Immature natural killer cell (primary cell): ENCODE data around the gene TLCD1. TPM values are rescaled to one million over a fixed set of nuclear protein-coding genes. Genes with fewer than 3 reads are reported as not detected.

Experiments
- DNase-seq, 3 donors: peaks; one replicate each; pipeline ENCODE4 v3.0.0; 2022; ENCODE audit warnings: mixed read lengths in 1 of 3
- H3K27ac Mint-ChIP-seq, 6 donors: one replicate each; pipeline ENCODE4 v1.8.0; 2020; ENCODE audit warnings: mixed read lengths in 6 of 6, mild to moderate bottlenecking in 5 of 6, inconsistent platforms in 4 of 6, moderate library complexity in 3 of 6
- H3K27me3 Mint-ChIP-seq, 3 donors: one replicate each; pipeline ENCODE4 v1.8.0; 2020 to 2021; ENCODE audit warnings: low read depth in 3 of 3, mild to moderate bottlenecking in 3 of 3, mixed read lengths in 3 of 3, moderate library complexity in 3 of 3, inconsistent platforms in 1 of 3
- H3K36me3 Mint-ChIP-seq, 3 donors: one replicate each; pipeline ENCODE4 v1.8.0; 2020; ENCODE audit warnings: mixed read lengths in 3 of 3, inconsistent platforms in 2 of 3, mild to moderate bottlenecking in 2 of 3
- H3K4me1 Mint-ChIP-seq, 2 donors: one replicate each; pipeline ENCODE4 v1.8.0; 2020; ENCODE audit warnings: inconsistent platforms in 2 of 2, mild to moderate bottlenecking in 2 of 2, mixed read lengths in 2 of 2, moderate library complexity in 1 of 2
- H3K4me3 Mint-ChIP-seq, 5 donors: one replicate each; pipeline ENCODE4 v1.8.0; 2020; ENCODE audit warnings: mild to moderate bottlenecking in 5 of 5, mixed read lengths in 5 of 5, inconsistent platforms in 3 of 5, moderate library complexity in 3 of 5
- H3K9me3 Mint-ChIP-seq, 6 donors: one replicate each; pipeline ENCODE4 v1.8.0; 2020; ENCODE audit warnings: mild to moderate bottlenecking in 6 of 6, mixed read lengths in 6 of 6, inconsistent platforms in 4 of 6, moderate library complexity in 3 of 6
- polyA plus RNA-seq, 3 donors: library from polyadenylated mRNA; unstranded; fragments of 300-500 nt; fragmentation: Illumina TruSeq; gene quantifications; one replicate each; pipeline ENCODE4 v1.2.3, GENCODE V29; 2021

The TLCD1 gene
- polyA plus RNA-seq, 3 donors from 2014 or later = not detected

- Mint-ChIP-seq H3K36me3 (peaks cover 7 to 33% (median 21%) of the 10 kb centered on the region in 3 donors), H3K9me3 (no peaks in the 10 kb centered on the region), H3K27ac (peak overlapping the region; percentile 93 to 99 (median 95)), H3K4me1 (peaks cover 48 to 59% of the 10 kb centered on the region in 2 donors), H3K4me3 (peak overlapping the region; percentile 95 to 100 (median 98)), H3K27me3 (peaks cover 3 to 25% (median 18%) of the 10 kb centered on the region in 3 donors)
- peak in 1 of 3 donors; percentile 24 for DNase-seq
Observed at GRCh38 chr17:28720247-28720996, 5.6 kb downstream of the TLCD1 start.

DNA sequence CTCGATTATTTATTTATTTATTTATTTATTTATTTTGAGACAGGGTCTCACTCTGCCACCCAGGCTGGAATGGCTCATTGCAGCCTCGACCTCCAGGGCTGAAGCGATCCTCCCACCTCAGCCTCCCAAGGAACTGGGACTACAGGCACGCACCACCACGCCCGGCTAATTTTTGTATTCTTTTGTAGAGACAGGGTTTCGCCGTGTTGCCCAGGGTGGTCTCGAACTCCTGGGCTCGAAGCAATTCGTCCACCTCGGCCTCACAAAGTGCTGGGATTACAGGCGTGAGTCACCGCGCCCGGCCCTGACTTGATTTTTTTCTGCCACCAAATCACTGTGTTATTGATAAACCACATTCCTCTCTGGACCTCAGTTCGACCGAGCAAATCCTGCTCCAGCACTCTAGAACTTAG, 7.0 kb downstream of the TLCD1 start:
- Mint-ChIP-seq H3K27me3 (peaks cover 3 to 24% (median 20%) of the 10 kb centered on the region in 3 donors), H3K4me3 (peak overlapping the region; percentile 95 to 100 (median 98)), H3K9me3 (no peaks in the 10 kb centered on the region), H3K4me1 (peaks cover 37 to 45% of the 10 kb centered on the region in 2 donors), H3K27ac (peak overlapping the region; percentile 93 to 99 (median 95)), H3K36me3 (peaks cover 10 to 23% (median 15%) of the 10 kb centered on the region in 3 donors)
- no peak for DNase-seq

DNA sequence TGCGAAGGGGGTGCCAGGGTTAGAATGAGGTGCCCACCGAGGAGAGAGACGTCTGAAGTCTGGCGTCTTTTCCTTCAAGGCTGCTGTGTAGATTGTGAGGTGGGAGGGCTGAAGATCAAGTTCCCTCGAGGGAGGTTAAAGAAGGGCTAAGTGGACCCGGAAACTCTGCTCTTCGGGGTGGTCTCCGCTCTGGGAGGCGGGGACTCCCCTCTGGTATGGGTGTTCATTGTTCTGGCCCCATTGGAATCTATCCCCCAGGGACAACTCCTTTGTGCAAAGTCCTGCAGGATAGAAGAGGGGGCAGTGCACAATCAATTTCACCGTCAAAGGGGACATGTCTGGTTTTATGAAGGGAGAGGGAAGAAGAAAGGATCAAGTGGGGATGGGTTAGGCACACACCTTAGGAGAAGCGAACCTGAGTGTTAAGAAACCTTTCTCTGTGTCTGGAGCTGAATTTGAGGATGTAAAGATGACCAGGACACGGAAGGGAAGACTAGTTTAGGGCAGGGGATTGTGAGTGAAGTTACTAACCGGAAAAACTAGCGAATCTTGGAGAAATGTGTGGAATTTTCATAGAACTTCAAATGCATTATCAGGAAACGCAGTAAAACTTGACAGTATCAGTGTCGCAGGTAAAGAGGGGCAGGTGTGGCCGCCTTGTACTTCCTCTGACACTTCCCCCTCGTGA, 7.6 kb downstream of the TLCD1 start:
- Mint-ChIP-seq H3K4me3 (peak overlapping the region; percentile 50 to 68 (median 62)), H3K9me3 (no peaks in the 10 kb centered on the region), H3K27ac (peak overlapping the region in 5 of 6 donors; percentile 12 to 84 (median 61)), H3K4me1 (peaks cover 35 to 40% of the 10 kb centered on the region in 2 donors), H3K27me3 (peaks cover 3 to 24% (median 20%) of the 10 kb centered on the region in 3 donors), H3K36me3 (peaks cover 5 to 18% (median 12%) of the 10 kb centered on the region in 3 donors)
- DNase-seq = no peak

DNA sequence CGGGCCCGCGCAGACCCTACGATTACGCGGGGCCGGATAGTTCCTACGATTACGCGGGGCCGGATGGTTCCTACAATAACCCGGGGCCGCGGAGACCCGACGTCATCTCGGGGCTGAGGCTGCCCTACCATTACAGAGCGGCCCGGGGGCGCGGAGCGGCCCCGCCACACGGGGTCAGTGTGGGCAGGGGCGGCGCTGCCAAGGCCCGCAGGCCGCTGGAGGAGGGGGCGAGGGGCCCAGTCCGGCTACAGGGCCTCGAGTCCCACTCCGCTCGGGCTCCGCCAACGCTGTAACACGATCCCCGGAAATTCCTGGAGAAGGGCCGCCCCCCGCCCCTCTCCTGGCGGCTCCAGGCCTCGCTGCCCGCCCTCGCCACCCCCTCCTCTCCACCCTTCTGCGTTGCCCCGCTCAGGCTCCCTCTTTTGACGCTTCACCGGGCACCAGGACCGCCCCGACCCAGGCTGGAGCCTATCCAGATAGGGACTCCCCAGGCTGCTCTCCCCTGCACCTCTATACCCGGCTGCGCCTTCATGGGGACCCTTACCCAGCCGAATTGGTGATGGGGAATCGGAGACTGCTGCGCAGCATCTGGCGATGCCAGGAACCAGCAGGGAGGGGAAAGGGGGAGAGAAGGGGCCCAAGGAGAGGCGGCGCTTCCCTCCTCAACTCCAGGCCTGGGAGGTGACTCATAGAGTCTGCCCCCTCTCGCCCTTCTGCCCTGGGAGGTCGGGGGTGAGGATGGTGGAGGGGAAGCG, 8.3 kb downstream of the TLCD1 start, which contains the start of gene RAB34:
TSS of gene RAB34 (minus strand) at position 291 of the 755 bp plus-strand sequence. CDS start 602 bp downstream, outside the sequence.
- Mint-ChIP-seq H3K27me3 (peaks cover 3 to 24% (median 20%) of the 10 kb centered on the region in 3 donors), H3K4me1 (peaks cover 37 to 39% of the 10 kb centered on the region in 2 donors), H3K27ac (peak within 1 kb of the TSS in 5 of 6 donors; percentile 12 to 84 (median 61)), H3K36me3 (peaks cover 4 to 13% (median 11%) of the 10 kb centered on the region in 3 donors), H3K9me3 (no peaks in the 10 kb centered on the region), H3K4me3 (peak within 1 kb of the TSS; percentile 50 to 68 (median 62))
- DNase-seq = no peak

- peaks cover 4 to 11% (median 10%) of the 10 kb centered on the region in 3 donors for H3K36me3 Mint-ChIP-seq
- H3K27ac Mint-ChIP-seq = no peak overlapping the region
- peak overlapping the region in 1 of 5 donors; percentile 47 for H3K4me3 Mint-ChIP-seq
- H3K9me3 Mint-ChIP-seq = no peaks in the 10 kb centered on the region
- H3K27me3 Mint-ChIP-seq = peaks cover 5 to 24% (median 21%) of the 10 kb centered on the region in 3 donors
- peaks cover 43 to 47% of the 10 kb centered on the region in 2 donors for H3K4me1 Mint-ChIP-seq
- DNase-seq = no peak
Observed at GRCh38 chr17:28716740-28717577, 9.1 kb downstream of the TLCD1 start.

DNA sequence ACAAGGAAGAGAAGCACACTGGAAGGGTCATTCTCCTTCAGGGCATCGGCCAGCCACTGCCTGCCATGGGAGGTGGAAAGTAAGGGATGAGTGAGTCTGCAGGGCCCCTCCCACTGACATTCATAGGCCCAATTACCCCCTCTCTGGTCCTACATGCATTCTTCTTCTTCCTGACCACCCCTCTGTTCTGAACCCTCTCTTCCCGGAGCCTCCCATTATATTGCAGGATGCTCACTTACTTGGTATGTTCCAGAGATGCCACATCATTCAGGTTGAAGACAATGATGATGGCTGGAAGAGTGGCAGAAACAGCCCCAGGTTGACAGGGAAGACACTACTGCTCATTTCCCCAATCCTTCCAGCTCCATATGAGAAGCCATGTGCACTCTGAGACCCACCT, 10.8 kb downstream of the TLCD1 start:
- Mint-ChIP-seq H3K27me3 (peaks cover 5 to 28% (median 17%) of the 10 kb centered on the region in 3 donors), H3K4me3 (no peak overlapping the region), H3K36me3 (peaks cover 3 to 6% (median 4%) of the 10 kb centered on the region in 3 donors), H3K4me1 (peaks cover 36 to 45% of the 10 kb centered on the region in 2 donors), H3K9me3 (no peaks in the 10 kb centered on the region), H3K27ac (no peak overlapping the region)
- DNase-seq = no peak

- DNase-seq = no peak
- Mint-ChIP-seq H3K4me1 (peaks cover 27 to 36% of the 10 kb centered on the region in 2 donors), H3K27me3 (peaks cover 2 to 20% (median 10%) of the 10 kb centered on the region in 3 donors), H3K36me3 (peaks cover 0 to 4% (median 0%) of the 10 kb centered on the region in 3 donors), H3K27ac (no peak overlapping the region), H3K4me3 (no peak overlapping the region), H3K9me3 (no peaks in the 10 kb centered on the region)
Observed at GRCh38 chr17:28714281-28714680, 11.8 kb downstream of the TLCD1 start.

DNA sequence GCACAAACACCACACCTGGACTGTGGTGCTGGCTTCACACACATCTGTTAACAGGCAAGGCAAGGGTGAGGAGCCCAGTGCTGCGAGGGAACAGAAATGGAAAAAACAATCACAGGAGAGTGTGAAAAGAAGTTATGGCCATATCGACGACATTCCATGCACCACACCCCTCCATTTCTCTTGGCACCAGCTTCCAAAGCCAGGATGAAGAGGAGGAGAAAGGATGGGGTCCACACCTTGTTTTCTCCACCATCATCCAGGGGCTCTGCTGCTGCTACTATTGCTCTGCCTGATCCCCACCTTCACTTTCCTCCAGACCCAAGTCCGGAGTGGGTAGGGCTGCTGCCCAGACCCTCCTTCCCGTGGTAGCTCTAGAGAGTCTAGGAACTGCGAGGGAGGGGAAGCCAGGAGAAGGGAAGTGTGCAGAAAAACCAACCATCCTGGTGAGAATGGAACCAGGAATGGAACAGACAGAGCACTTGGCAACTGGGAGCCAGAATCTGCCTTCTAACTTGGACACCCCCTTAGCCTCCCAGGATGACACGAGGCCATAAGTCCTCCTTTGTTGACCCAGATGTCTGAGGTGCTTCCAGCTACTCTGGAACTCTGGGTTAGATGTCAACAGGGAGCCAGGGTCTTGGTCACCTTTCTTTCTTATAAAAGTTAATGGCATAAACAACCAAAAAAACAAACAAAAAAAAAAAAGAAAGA, 13.2 kb downstream of the TLCD1 start:
- Mint-ChIP-seq H3K36me3 (peaks cover 0 to 4% (median 0%) of the 10 kb centered on the region in 3 donors), H3K9me3 (no peaks in the 10 kb centered on the region), H3K4me3 (peak overlapping the region; percentile 85 to 95 (median 89)), H3K27ac (peak overlapping the region in 5 of 6 donors; percentile 29 to 80 (median 65)), H3K27me3 (peaks cover 2 to 17% (median 6%) of the 10 kb centered on the region in 3 donors), H3K4me1 (peaks cover 18 to 23% of the 10 kb centered on the region in 2 donors)
- DNase-seq = no peak

GRCh38 chr17:28712032-28712704, 13.9 kb downstream of the TLCD1 start:
- Mint-ChIP-seq H3K27me3 (peaks cover 2 to 16% (median 6%) of the 10 kb centered on the region in 3 donors), H3K27ac (peak overlapping the region; percentile 60 to 86 (median 82)), H3K4me1 (peaks cover 17 to 23% of the 10 kb centered on the region in 2 donors), H3K36me3 (peaks cover 0 to 7% (median 0%) of the 10 kb centered on the region in 3 donors), H3K4me3 (peak overlapping the region; percentile 85 to 95 (median 89)), H3K9me3 (no peaks in the 10 kb centered on the region)
- peak; percentile 46 to 47 (median 47) for DNase-seq

DNA sequence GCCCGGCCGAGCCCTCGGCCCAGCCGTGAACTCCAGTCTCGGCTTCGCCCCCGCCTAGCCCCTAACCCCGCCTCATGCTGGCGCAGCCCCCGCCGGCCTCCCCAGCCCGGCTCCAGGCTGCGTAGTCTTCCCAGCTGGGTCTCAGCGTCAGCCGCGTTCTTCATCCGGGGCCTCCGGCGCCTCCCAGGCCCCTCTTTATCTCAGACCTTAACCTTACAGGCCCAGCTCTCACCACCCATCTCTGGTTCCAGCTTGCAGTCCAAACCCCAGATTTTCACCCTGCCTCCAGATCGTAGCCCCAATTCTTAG, 14.4 kb downstream of the TLCD1 start, which contains the start of gene PROCA1:
TSS of gene PROCA1 (minus strand) at position 166 of the 309 bp plus-strand sequence. CDS start 228 bp downstream, outside the sequence.
- DNase-seq = no peak
- Mint-ChIP-seq H3K4me3 (peak within 1 kb of the TSS; percentile 85 to 95 (median 89)), H3K36me3 (peaks cover 0 to 7% (median 0%) of the 10 kb centered on the region in 3 donors), H3K27ac (peak within 1 kb of the TSS; percentile 60 to 89 (median 84)), H3K4me1 (peaks cover 17 to 23% of the 10 kb centered on the region in 2 donors), H3K27me3 (peaks cover 2 to 16% (median 6%) of the 10 kb centered on the region in 3 donors), H3K9me3 (no peaks in the 10 kb centered on the region)

- DNase-seq = peak; percentile 83 to 85 (median 84)
- Mint-ChIP-seq H3K9me3 (no peaks in the 10 kb centered on the region), H3K36me3 (peaks cover 0 to 7% (median 0%) of the 10 kb centered on the region in 3 donors), H3K4me3 (peak overlapping the region; percentile 85 to 95 (median 89)), H3K27ac (peak overlapping the region; percentile 17 to 89 (median 84)), H3K27me3 (peaks cover 2 to 12% (median 6%) of the 10 kb centered on the region in 3 donors), H3K4me1 (peaks cover 17 to 23% of the 10 kb centered on the region in 2 donors)
Observed at GRCh38 chr17:28710861-28711722, 14.9 kb downstream of the TLCD1 start.
